HUDEP-2 (cell line): ENCODE measurements around the gene MOB1A.

Experiments
- DNase-seq, 76 experiments: peaks; one replicate each; lab custom pipeline; 2025; ENCODE audit not compliant: unreplicated experiment in 76 of 76; lab: John Stamatoyannopoulos, UW

MOB1A gene

GRCh38 chr2:74109551-74109950 lies 69.1 kb downstream of the MOB1A start:
- DNase-seq = no peak

- no peak for DNase-seq
Observed at GRCh38 chr2:74107071-74107470, 71.6 kb downstream of the MOB1A start.

- no peak for DNase-seq
Observed at GRCh38 chr2:74105413-74105812, 73.3 kb downstream of the MOB1A start.

- DNase-seq = no peak
Observed at GRCh38 chr2:74104839-74105238, 73.8 kb downstream of the MOB1A start.

- DNase-seq = no peak
Observed at GRCh38 chr2:74103763-74104162, 74.9 kb downstream of the MOB1A start.
